ENCODE results near the gene MRPS2. TPM values are rescaled to one million over a fixed set of nuclear protein-coding genes. Genes with fewer than 3 reads are reported as not detected.
"Not testable (repeated sequence)": the region's sequence is repeated elsewhere in the genome, so short reads cannot be mapped to it uniquely, and the experiment has no call there.

MRPS2 gene
- total RNA-seq, 1 donor from 2014 or later, result 61.7 TPM

DNA sequence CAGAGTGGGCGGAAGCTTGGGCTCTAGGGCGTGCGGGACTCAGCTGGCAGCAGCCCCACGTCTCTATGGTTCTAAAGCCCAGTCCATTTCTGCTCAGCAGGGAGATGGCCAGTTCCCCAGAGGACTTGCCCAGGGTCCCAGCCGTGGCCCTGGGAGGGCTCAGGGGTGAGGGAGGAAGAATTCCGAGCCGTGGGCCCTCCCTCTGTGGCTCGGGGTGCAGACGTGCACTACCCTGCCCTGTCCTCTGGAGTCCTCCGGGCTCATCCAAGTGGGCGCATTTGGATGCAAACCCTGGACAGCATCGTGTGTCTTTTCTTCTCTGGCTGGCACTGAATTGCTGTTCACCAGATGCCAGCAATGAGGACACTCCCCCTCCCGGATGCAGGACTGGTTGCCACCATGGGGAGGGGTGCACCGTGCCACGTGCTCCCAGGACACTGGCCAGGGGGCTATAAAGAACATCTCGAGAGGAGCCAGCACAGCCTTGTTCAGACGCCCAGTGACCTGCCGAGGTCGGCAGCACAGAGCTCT is 45.2 kb downstream of the MRPS2 start, which contains the start of gene OBP2A:
TSS of gene OBP2A (plus strand) at position 481 of the 531 bp plus-strand sequence. CDS start 55 bp downstream, outside the sequence.
- intact Hi-C loops (cut with micrococcal nuclease), result not testable (repeated sequence)

DNA sequence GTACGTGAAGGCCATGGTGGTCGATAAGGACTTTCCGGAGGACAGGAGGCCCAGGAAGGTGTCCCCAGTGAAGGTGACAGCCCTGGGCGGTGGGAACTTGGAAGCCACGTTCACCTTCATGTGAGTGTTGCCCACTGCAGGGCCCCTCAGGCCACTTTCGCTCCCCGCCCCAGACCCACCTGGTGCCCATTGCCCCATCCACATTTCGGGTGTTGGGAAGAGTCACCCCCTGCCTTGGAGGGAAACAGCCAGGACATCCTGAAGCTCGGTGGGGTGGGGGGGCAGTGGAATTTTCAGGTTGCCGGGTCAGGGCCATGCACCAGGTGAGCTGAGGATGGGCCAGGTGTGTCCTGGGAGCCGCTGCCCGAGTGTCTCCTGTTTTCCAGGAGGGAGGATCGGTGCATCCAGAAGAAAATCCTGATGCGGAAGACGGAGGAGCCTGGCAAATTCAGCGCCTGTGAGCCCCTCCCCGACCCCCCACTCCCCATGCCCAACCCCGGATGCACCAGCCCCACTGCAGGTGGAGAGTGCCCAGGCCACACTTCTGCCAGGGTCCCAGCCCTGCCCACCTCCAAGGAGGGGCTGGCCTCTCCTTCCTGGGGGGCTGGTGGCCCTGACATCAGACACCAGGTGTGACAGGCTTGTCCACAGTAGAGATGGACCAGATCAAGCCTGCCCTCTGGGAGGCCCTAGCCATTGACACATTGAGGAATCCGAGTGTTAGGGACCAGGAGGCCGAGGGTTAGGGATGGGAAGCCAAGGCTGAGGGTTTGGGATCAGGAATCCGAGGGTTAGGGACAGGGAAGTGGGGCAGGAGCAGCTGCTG is 46.5 kb downstream of the MRPS2 start:
- H3K4me1 Mint-ChIP-seq (ENCODE audit: low read depth); H3K9me3 Mint-ChIP-seq; intact Hi-C loops (cut with micrococcal nuclease); DNase-seq (ENCODE audit: low spot score); H3K4me3 Mint-ChIP-seq (ENCODE audit: low read depth); H3K27ac Mint-ChIP-seq; H3K27me3 Mint-ChIP-seq (ENCODE audit: low read depth); H3K36me3 Mint-ChIP-seq (ENCODE audit: low read depth): not testable (repeated sequence)

More for the DNA sequence above, 45.2 kb downstream of the MRPS2 start, which contains the start of gene OBP2A:
- H3K36me3 Mint-ChIP-seq (ENCODE audit: low read depth); H3K4me1 Mint-ChIP-seq (ENCODE audit: low read depth); DNase-seq (ENCODE audit: low spot score); H3K27me3 Mint-ChIP-seq (ENCODE audit: low read depth); H3K27ac Mint-ChIP-seq; H3K9me3 Mint-ChIP-seq; H3K4me3 Mint-ChIP-seq (ENCODE audit: low read depth): not testable (repeated sequence)

DNA sequence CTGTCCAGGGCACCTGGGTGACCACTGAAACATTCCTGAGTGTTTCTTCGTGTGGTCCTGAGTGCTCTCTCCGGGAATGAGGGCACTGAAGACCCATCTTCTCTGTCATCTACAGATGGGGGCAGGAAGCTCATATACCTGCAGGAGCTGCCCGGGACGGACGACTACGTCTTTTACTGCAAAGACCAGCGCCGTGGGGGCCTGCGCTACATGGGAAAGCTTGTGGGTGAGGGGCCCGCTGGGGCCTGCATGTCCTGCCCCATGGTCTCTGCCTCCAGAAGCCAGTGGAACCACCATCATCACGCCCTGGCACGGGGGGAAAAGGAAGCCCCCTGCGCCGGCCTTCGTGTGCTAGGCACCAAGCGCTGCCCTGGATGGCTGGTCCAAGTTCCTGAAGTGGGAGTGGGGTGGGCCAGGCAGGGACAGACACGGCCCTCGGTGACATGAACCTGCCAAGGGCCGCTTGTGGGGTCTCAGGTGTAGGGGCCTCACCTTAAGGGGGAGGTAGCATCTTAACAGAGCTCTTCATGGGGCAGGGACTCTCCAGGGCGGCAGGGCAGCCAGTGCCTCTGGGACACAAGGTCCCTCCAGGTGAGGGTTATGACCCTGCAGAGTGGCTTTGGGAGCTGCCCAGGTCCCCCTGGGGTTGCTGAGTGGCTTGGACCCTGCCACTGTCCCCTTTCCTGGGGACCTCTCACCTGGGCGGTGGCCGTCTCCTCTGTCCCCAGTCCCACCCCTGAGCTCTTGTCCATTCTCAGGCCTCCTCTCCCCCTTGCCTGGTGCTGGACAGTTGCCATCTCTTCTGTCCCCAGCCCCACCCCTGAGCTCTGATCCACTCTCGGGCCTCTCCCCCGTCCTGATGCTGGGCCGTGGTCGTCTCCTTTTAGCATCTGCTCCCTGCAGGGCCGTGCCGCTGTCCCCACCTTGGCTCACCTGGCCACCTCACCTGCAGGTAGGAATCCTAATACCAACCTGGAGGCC is 47.6 kb downstream of the MRPS2 start:
- H3K36me3 Mint-ChIP-seq (ENCODE audit: low read depth), result no peaks in the 10 kb centered on the region
- peaks cover 5% of the 10 kb centered on the region for H3K27me3 Mint-ChIP-seq (ENCODE audit: low read depth)
- no peaks in the 10 kb centered on the region for H3K4me1 Mint-ChIP-seq (ENCODE audit: low read depth)
- H3K4me3 Mint-ChIP-seq (ENCODE audit: low read depth), result no peak overlapping the region
- H3K9me3 Mint-ChIP-seq, result no peaks in the 10 kb centered on the region
- DNase-seq (ENCODE audit: low spot score), result no peak
- H3K27ac Mint-ChIP-seq, result no peak overlapping the region
- intact Hi-C loops (cut with micrococcal nuclease), result no loop called here

DNA sequence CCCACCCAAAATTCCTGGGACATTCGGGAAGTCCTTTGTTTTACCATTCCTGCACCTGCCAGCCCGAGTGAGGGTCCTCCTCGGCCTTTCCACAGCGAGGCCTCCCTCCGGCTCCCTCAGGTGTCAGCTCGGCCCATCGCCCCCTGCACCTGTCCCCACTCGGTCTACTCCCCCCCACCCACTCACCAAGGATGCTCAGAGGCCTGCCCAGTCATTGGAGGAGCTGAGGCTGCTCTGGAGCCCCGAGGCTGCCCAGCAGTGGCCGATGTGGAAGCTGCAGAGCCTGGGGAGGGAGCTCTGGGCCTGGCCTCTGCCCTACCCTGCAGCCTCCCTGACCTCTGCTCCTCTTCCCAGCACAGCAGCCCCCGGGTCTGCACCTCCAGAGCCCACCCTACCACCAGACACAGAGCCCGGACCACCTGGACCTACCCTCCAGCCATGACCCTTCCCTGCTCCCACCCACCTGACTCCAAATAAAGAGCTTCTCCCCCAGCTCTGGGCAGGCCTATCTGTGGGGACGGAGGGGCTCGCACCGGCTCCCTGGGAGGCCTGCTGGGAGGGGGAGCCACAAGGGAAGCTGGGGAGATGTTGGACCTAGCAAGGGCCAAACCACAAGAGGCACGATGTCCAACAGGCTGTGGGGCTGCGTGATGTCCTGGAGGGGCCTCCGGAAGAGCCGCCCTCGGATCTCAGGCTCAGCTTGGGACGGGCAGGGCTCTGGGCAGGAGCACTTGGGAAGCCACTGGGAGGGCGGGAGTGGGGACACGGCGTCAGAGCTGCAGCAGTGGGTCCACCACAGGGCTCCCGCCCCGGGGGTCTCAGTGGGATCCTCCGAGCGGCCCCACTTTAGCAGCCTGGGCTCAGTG is 49.2 kb downstream of the MRPS2 start:
- H3K27ac Mint-ChIP-seq; H3K27me3 Mint-ChIP-seq (ENCODE audit: low read depth); DNase-seq (ENCODE audit: low spot score); H3K4me3 Mint-ChIP-seq (ENCODE audit: low read depth); H3K36me3 Mint-ChIP-seq (ENCODE audit: low read depth); intact Hi-C loops (cut with micrococcal nuclease); H3K9me3 Mint-ChIP-seq; H3K4me1 Mint-ChIP-seq (ENCODE audit: low read depth): not testable (repeated sequence)

DNA sequence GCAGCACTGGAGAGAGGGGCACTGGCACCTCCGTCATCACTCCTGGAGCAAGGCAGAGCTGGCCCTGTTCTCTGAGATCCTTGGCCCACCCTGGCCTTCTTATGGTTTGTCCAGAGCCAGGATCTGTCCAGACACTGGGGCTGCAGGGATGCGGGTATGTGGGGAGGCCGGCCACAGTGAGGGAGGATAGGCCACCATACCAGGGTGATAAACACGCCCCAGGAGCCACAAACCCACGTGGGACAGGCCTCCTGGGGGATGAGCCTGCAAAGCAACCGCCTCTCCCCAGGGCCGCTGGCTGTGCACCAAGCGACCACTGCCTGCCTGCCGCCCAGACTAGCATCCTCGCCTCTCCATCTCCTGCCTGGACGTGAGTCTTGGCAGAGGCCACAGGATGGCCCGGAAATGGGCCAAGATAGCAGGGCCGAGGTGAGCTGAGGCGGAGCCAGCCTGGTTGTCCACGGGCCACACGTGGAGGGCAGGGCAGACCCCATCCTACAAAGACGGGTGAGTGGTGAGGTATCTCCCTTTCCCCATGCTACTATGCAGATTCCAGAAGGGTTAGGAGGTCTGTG is 49.9 kb downstream of the MRPS2 start:
- H3K27ac Mint-ChIP-seq, result no peak overlapping the region
- no peaks in the 10 kb centered on the region for H3K9me3 Mint-ChIP-seq
- intact Hi-C loops (cut with micrococcal nuclease), result no loop called here
- no peaks in the 10 kb centered on the region for H3K36me3 Mint-ChIP-seq (ENCODE audit: low read depth)
- H3K27me3 Mint-ChIP-seq (ENCODE audit: low read depth), result no peaks in the 10 kb centered on the region
- H3K4me1 Mint-ChIP-seq (ENCODE audit: low read depth), result no peaks in the 10 kb centered on the region
- no peak overlapping the region for H3K4me3 Mint-ChIP-seq (ENCODE audit: low read depth)
- no peak for DNase-seq (ENCODE audit: low spot score)

DNA sequence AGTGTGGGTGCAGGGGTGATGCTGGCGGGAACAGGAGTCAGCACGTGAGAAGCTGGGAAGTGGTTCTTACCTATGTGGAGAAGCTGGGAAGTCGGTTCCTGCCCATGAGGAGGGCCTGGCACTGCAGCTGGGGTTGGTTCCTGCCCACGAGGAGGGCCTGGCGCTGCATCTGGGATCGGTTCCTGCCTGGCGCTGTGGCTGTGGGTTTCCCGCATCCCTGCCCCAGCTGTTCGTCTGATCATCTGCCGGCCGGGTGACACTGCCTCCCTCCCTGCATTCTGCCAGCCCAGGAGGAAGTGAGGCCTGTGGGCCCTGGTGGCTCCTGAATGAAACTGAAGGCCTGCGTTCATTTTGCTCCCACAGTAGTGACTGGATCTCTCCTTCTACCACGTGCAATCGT is 50.5 kb downstream of the MRPS2 start:
- Mint-ChIP-seq H3K9me3 (no peaks in the 10 kb centered on the region), H3K4me1 (ENCODE audit: low read depth) (no peaks in the 10 kb centered on the region), H3K27ac (no peak overlapping the region), H3K27me3 (ENCODE audit: low read depth) (no peaks in the 10 kb centered on the region), H3K4me3 (ENCODE audit: low read depth) (no peak overlapping the region), H3K36me3 (ENCODE audit: low read depth) (no peaks in the 10 kb centered on the region)
- DNase-seq (ENCODE audit: low spot score), result no peak
- intact Hi-C loops (cut with micrococcal nuclease), result no loop called here

DNA sequence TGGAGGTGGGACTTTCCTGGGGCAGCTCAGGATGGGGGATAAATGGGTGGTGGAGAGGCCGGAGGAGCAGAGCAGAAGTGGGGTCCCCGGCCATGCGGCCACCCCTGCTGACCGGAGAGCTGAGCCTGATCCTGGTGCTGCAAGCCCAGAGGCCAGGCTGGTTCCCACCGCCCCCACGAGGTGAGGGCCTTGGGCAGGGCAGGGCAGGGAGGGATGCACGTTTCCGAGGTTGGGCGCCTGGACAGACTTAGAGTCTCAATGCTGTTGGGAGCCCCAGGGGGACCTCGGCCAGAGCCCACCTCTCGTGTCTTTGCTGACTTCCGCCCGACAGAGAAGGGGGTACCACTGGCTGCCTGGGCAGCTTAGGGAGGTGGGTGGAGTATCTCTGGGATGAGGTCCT is 51.0 kb downstream of the MRPS2 start:
- Mint-ChIP-seq H3K4me1 (ENCODE audit: low read depth) (no peaks in the 10 kb centered on the region), H3K27me3 (ENCODE audit: low read depth) (no peaks in the 10 kb centered on the region), H3K36me3 (ENCODE audit: low read depth) (no peaks in the 10 kb centered on the region), H3K9me3 (no peaks in the 10 kb centered on the region), H3K4me3 (ENCODE audit: low read depth) (no peak overlapping the region), H3K27ac (no peak overlapping the region)
- intact Hi-C loops (cut with micrococcal nuclease), result no loop called here
- DNase-seq (ENCODE audit: low spot score), result no peak

DNA sequence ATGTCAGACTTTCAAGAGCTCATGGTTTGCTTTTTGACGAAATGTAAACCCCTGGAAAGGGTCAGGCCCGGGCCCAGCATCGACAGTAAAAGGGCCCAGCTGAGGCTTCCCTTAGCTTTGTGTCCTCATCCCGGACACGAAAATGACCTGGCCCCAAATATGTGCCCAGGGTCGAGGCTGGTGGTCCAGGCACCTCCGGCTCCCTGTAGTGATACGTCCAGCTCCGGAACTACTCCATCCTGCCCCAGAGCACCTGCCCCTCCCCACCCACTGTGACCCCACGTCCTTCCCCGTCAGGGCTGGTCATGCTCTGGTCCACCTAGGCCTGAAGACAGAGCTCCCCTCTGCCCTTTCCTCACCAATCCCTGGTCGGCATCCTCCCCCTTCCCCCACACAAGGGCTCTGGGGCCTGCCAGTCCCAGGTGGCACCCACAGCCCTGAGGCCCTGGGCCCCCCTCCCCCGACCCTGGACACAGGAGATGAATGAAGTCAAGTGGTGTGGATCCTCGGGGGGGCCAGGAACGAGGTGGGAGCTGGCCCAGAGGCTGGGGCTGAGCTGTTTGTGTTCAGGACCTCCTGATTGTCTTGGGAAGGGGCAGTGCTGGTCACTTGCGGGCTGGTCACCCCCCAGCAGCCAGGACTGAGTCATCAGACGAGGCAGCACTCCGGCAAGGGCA is 51.7 kb downstream of the MRPS2 start:
- Mint-ChIP-seq H3K27ac (no peak overlapping the region), H3K4me1 (ENCODE audit: low read depth) (no peaks in the 10 kb centered on the region), H3K36me3 (ENCODE audit: low read depth) (no peaks in the 10 kb centered on the region), H3K4me3 (ENCODE audit: low read depth) (no peak overlapping the region), H3K27me3 (ENCODE audit: low read depth) (no peaks in the 10 kb centered on the region), H3K9me3 (no peaks in the 10 kb centered on the region)
- intact Hi-C loops (cut with micrococcal nuclease), result no loop called here
- DNase-seq (ENCODE audit: low spot score), result no peak

DNA sequence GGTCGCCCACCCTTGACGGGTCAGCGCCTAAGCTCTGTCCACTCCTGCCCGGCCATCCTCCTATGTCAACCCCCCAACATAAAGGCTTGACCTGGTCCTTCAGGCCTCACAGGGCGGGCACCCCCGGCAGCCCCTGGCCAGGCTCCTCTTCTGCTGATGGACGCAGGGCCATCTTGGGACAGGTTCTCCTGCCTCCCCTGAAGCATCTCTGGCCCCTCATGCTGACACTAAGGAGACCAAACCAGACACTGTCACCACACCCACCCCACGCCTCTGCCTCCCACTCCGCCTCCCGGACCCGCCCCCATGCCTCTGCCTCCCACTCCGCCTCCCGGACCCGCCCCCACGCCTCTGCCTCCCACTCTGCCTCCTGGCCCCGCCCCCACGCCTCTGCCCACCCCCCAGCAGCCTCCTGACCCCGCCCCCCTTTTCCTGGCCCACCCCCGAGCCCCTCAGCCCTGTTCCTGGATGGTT is 52.3 kb downstream of the MRPS2 start:
- no peak for DNase-seq (ENCODE audit: low spot score)
- intact Hi-C loops (cut with micrococcal nuclease), result no loop called here
- no peaks in the 10 kb centered on the region for H3K27me3 Mint-ChIP-seq (ENCODE audit: low read depth)
- H3K36me3 Mint-ChIP-seq (ENCODE audit: low read depth), result no peaks in the 10 kb centered on the region
- no peak overlapping the region for H3K4me3 Mint-ChIP-seq (ENCODE audit: low read depth)
- H3K9me3 Mint-ChIP-seq, result no peaks in the 10 kb centered on the region
- H3K4me1 Mint-ChIP-seq (ENCODE audit: low read depth), result no peaks in the 10 kb centered on the region
- no peak overlapping the region for H3K27ac Mint-ChIP-seq
